ENCODE data around the gene SATB2. TPM values are rescaled to one million over a fixed set of nuclear protein-coding genes. Genes with fewer than 3 reads are reported as not detected.

SATB2 gene
- total and polyA plus RNA-seq, 2 experiments from 2014 or later: 1.6 to 6.0 TPM

DNA sequence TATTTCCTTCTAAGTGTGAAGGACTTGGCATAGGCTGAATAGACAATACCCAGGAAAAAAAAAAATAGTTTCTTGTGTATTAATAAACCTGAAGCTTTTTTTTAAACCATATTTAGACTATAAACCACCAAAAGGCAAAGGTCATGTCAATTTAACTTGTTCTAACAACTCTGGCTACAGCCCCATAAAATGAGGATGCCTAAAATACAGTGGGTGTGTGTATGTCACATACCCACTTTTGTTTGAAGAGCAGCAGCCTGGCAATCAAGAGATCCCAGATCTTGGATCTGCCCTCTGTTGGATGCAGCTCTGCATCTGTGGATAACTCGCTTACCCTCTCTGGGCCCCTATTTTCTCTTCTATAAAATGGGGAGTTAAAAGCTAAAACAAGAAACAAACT lies 65.4 kb downstream of the SATB2 start (continued):
- TF ChIP-seq POLR2AphosphoS5 (IDR thresholded peaks at IDR 0.05; ENCODE audit: low read depth): no peak
- no peak for TF ChIP-seq STAT1 (IDR thresholded peaks at IDR 0.05; ENCODE audit: unreplicated experiment)
- no peak for TF ChIP-seq NANOG (IDR thresholded peaks at IDR 0.05; ENCODE audit: borderline replicate concordance)
- TF ChIP-seq, protein P1, sequence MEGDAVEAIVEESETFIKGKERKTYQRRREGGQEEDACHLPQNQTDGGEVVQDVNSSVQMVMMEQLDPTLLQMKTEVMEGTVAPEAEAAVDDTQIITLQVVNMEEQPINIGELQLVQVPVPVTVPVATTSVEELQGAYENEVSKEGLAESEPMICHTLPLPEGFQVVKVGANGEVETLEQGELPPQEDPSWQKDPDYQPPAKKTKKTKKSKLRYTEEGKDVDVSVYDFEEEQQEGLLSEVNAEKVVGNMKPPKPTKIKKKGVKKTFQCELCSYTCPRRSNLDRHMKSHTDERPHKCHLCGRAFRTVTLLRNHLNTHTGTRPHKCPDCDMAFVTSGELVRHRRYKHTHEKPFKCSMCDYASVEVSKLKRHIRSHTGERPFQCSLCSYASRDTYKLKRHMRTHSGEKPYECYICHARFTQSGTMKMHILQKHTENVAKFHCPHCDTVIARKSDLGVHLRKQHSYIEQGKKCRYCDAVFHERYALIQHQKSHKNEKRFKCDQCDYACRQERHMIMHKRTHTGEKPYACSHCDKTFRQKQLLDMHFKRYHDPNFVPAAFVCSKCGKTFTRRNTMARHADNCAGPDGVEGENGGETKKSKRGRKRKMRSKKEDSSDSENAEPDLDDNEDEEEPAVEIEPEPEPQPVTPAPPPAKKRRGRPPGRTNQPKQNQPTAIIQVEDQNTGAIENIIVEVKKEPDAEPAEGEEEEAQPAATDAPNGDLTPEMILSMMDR (conservative IDR thresholded peaks at IDR 0.05; ENCODE audit: low read depth in 2 of 2): no peak
- TF ChIP-seq, protein P2, sequence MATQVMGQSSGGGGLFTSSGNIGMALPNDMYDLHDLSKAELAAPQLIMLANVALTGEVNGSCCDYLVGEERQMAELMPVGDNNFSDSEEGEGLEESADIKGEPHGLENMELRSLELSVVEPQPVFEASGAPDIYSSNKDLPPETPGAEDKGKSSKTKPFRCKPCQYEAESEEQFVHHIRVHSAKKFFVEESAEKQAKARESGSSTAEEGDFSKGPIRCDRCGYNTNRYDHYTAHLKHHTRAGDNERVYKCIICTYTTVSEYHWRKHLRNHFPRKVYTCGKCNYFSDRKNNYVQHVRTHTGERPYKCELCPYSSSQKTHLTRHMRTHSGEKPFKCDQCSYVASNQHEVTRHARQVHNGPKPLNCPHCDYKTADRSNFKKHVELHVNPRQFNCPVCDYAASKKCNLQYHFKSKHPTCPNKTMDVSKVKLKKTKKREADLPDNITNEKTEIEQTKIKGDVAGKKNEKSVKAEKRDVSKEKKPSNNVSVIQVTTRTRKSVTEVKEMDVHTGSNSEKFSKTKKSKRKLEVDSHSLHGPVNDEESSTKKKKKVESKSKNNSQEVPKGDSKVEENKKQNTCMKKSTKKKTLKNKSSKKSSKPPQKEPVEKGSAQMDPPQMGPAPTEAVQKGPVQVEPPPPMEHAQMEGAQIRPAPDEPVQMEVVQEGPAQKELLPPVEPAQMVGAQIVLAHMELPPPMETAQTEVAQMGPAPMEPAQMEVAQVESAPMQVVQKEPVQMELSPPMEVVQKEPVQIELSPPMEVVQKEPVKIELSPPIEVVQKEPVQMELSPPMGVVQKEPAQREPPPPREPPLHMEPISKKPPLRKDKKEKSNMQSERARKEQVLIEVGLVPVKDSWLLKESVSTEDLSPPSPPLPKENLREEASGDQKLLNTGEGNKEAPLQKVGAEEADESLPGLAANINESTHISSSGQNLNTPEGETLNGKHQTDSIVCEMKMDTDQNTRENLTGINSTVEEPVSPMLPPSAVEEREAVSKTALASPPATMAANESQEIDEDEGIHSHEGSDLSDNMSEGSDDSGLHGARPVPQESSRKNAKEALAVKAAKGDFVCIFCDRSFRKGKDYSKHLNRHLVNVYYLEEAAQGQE (IDR thresholded peaks at IDR 0.05; ENCODE audit: unreplicated experiment): no peak

DNA sequence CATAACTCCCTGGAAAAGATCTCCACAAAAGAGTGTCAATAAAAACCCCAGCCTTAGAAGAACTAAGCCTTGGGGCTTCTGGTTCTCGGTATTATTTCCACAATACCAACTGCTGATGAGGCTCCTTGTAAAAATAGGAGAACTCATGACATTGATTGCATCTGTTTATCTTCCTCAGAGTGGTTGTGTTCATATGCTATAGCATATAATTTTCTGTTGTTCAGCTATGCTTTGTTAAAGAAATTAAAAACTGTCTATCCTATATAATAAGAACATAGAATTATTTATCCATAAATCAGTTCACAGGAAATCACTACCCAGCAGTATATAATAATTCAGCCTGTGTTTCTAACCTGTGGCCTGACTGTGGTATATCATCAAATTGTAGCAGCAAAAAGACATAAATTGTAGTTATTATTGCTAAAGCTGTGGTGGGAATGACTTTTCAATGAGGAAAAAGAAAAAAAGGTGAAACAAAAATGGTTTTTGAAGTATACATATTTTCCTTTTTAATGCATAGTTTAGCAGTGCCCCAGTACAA lies 68.9 kb downstream of the SATB2 start:
- ATAC-seq (no peak), DNase-seq (ENCODE audit: low spot score) (no peak)
- Histone ChIP-seq H3K4me1 (ENCODE audit: insufficient read depth) (no peaks in the 10 kb centered on the region), H3K27me3 (ENCODE audit: insufficient read depth) (no peaks in the 10 kb centered on the region), H4K20me1 (replicated peaks; ENCODE audit: insufficient read depth) (no peaks in the 10 kb centered on the region), H3K27ac (ENCODE audit: low read depth) (no peak overlapping the region), H3K4me2 (no peak overlapping the region), H3F3A (replicated peaks; ENCODE audit: low read depth) (no peaks in the 10 kb centered on the region), H3K79me2 (replicated peaks; ENCODE audit: insufficient read depth) (no peaks in the 10 kb centered on the region), H3K36me3 (ENCODE audit: insufficient read depth) (no peaks in the 10 kb centered on the region), H2AFZ (no peak overlapping the region), H3K4me3 (no peak overlapping the region), H3K9me2 (ENCODE audit: insufficient read depth) (no peaks in the 10 kb centered on the region)
- Mint-ChIP-seq H3K27ac (no peak overlapping the region), H3K9me3 (no peaks in the 10 kb centered on the region; the same call in 2 of the 3 replicates), H3K36me3 (ENCODE audit: low read depth) (no peaks in the 10 kb centered on the region), H3K4me3 (no peak overlapping the region), H3K27me3 (ENCODE audit: insufficient read depth, low read depth, poor library complexity) (no peaks in the 10 kb centered on the region), H3K4me1 (no peaks in the 10 kb centered on the region)
- no peak for TF ChIP-seq EZH2phosphoT487 (IDR thresholded peaks at IDR 0.05; ENCODE audit: unreplicated experiment)
- TF ChIP-seq, protein P3, sequence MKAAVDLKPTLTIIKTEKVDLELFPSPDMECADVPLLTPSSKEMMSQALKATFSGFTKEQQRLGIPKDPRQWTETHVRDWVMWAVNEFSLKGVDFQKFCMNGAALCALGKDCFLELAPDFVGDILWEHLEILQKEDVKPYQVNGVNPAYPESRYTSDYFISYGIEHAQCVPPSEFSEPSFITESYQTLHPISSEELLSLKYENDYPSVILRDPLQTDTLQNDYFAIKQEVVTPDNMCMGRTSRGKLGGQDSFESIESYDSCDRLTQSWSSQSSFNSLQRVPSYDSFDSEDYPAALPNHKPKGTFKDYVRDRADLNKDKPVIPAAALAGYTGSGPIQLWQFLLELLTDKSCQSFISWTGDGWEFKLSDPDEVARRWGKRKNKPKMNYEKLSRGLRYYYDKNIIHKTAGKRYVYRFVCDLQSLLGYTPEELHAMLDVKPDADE (IDR thresholded peaks at IDR 0.05): no peak
- TF ChIP-seq CREB1 (CRISPR knock-in tag; IDR thresholded peaks at IDR 0.05; ENCODE audit: low read depth): no peak
- TF ChIP-seq ZNF331 (CRISPR knock-in tag; IDR thresholded peaks at IDR 0.05; ENCODE audit: low read depth): no peak
- TF ChIP-seq NANOG (IDR thresholded peaks at IDR 0.05; ENCODE audit: borderline replicate concordance): no peak
- TF ChIP-seq POLR2AphosphoS5 (IDR thresholded peaks at IDR 0.05; ENCODE audit: low read depth): no peak
- no peak for TF ChIP-seq STAT1 (IDR thresholded peaks at IDR 0.05; ENCODE audit: unreplicated experiment)
- TF ChIP-seq, protein P2 (IDR thresholded peaks at IDR 0.05; ENCODE audit: unreplicated experiment): no peak
